Measurements from ENCODE around the gene PKD2L1. TPM values are rescaled to one million over a fixed set of nuclear protein-coding genes. Genes with fewer than 3 reads are reported as not detected.
"Not testable (repeated sequence)": the region's sequence is repeated elsewhere in the genome, so short reads cannot be mapped to it uniquely, and the experiment has no call there.

Gene PKD2L1
- total RNA-seq, 1 experiment from 2014 or later = not detected

- H3K36me3 ChIP-seq (replicated peaks; ENCODE audit: control insufficient read depth, insufficient read depth, low read length) = no peaks in the 10 kb centered on the region
- peaks cover 9% of the 10 kb centered on the region; the same call in 1 of the 2 replicates for H3K27me3 ChIP-seq (ENCODE audit: control insufficient read depth, insufficient read depth, low read length)
- DNase-seq = no peak
- no peak overlapping the region for H3K4me3 ChIP-seq (ENCODE audit: insufficient read depth, low read depth, low read length)
These were observed 3.1 kb upstream of the PKD2L1 start for GRCh38 chr10:100333106-100333505.

GRCh38 chr10:100328198-100328597 lies 1.8 kb downstream of the PKD2L1 start:
- Histone ChIP-seq H3K36me3 (replicated peaks; ENCODE audit: control insufficient read depth, insufficient read depth, low read length) (no peaks in the 10 kb centered on the region), H3K27me3 (ENCODE audit: control insufficient read depth, insufficient read depth, low read length) (peaks cover 11% of the 10 kb centered on the region; the same call in 1 of the 2 replicates), H3K4me3 (ENCODE audit: insufficient read depth, low read depth, low read length) (no peak overlapping the region)
- DNase-seq = no peak

GRCh38 chr10:100327718-100328009 lies 2.4 kb downstream of the PKD2L1 start:
- H3K36me3 ChIP-seq (replicated peaks; ENCODE audit: control insufficient read depth, insufficient read depth, low read length) = no peaks in the 10 kb centered on the region
- peaks cover 11% of the 10 kb centered on the region; the same call in 1 of the 2 replicates for H3K27me3 ChIP-seq (ENCODE audit: control insufficient read depth, insufficient read depth, low read length)
- DNase-seq = no peak
- H3K4me3 ChIP-seq (ENCODE audit: insufficient read depth, low read depth, low read length) = no peak overlapping the region

GRCh38 chr10:100327007-100327717 lies 2.9 kb downstream of the PKD2L1 start:
- no peaks in the 10 kb centered on the region for H3K36me3 ChIP-seq (replicated peaks; ENCODE audit: control insufficient read depth, insufficient read depth, low read length)
- no peak overlapping the region for H3K4me3 ChIP-seq (ENCODE audit: insufficient read depth, low read depth, low read length)
- DNase-seq = no peak
- peaks cover 11% of the 10 kb centered on the region; the same call in 1 of the 2 replicates for H3K27me3 ChIP-seq (ENCODE audit: control insufficient read depth, insufficient read depth, low read length)

- peak; percentile 76 for DNase-seq
- peaks cover 7% of the 10 kb centered on the region; the same call in 1 of the 2 replicates for H3K27me3 ChIP-seq (ENCODE audit: control insufficient read depth, insufficient read depth, low read length)
- H3K4me3 ChIP-seq (ENCODE audit: insufficient read depth, low read depth, low read length) = no peak overlapping the region
- H3K36me3 ChIP-seq (replicated peaks; ENCODE audit: control insufficient read depth, insufficient read depth, low read length) = no peaks in the 10 kb centered on the region
These were observed 4.9 kb downstream of the PKD2L1 start for GRCh38 chr10:100325158-100325557.

GRCh38 chr10:100319707-100320402 lies 10.2 kb downstream of the PKD2L1 start:
- DNase-seq = no peak
- H3K27me3 ChIP-seq (ENCODE audit: control insufficient read depth, insufficient read depth, low read length) = no peaks in the 10 kb centered on the region; the same call in 1 of the 2 replicates
- no peak overlapping the region for H3K4me3 ChIP-seq (ENCODE audit: insufficient read depth, low read depth, low read length)
- no peaks in the 10 kb centered on the region for H3K36me3 ChIP-seq (replicated peaks; ENCODE audit: control insufficient read depth, insufficient read depth, low read length)

- Histone ChIP-seq H3K27me3 (ENCODE audit: control insufficient read depth, insufficient read depth, low read length) (no peaks in the 10 kb centered on the region), H3K4me3 (ENCODE audit: insufficient read depth, low read depth, low read length) (no peak overlapping the region), H3K36me3 (replicated peaks; ENCODE audit: control insufficient read depth, insufficient read depth, low read length) (no peaks in the 10 kb centered on the region)
- DNase-seq = no peak
These were observed 11.8 kb downstream of the PKD2L1 start for GRCh38 chr10:100318207-100318606.

- Histone ChIP-seq H3K4me3 (ENCODE audit: insufficient read depth, low read depth, low read length) (no peak overlapping the region), H3K27me3 (ENCODE audit: control insufficient read depth, insufficient read depth, low read length) (no peaks in the 10 kb centered on the region; the same call in 1 of the 2 replicates), H3K36me3 (replicated peaks; ENCODE audit: control insufficient read depth, insufficient read depth, low read length) (no peaks in the 10 kb centered on the region)
- no peak for DNase-seq
These were observed 14.4 kb downstream of the PKD2L1 start for GRCh38 chr10:100315615-100316014.

- no peaks in the 10 kb centered on the region; the same call in 1 of the 2 replicates for H3K27me3 ChIP-seq (ENCODE audit: control insufficient read depth, insufficient read depth, low read length)
- DNase-seq = no peak
These were observed 18.7 kb downstream of the PKD2L1 start for GRCh38 chr10:100311298-100311697.

GRCh38 chr10:100307684-100308083 lies 22.3 kb downstream of the PKD2L1 start:
- no peak for DNase-seq
- H3K36me3 ChIP-seq (replicated peaks; ENCODE audit: control insufficient read depth, insufficient read depth, low read length) = no peaks in the 10 kb centered on the region
- no peaks in the 10 kb centered on the region; the same call in 1 of the 2 replicates for H3K27me3 ChIP-seq (ENCODE audit: control insufficient read depth, insufficient read depth, low read length)
- H3K4me3 ChIP-seq (ENCODE audit: insufficient read depth, low read depth, low read length) = no peak overlapping the region

More at GRCh38 chr10:100311298-100311697, 18.7 kb downstream of the PKD2L1 start:
- H3K4me3 ChIP-seq (ENCODE audit: insufficient read depth, low read depth, low read length) = no peak overlapping the region
- H3K36me3 ChIP-seq (replicated peaks; ENCODE audit: control insufficient read depth, insufficient read depth, low read length) = no peaks in the 10 kb centered on the region

GRCh38 chr10:100306861-100307260 lies 23.2 kb downstream of the PKD2L1 start:
- DNase-seq = no peak
- H3K27me3 ChIP-seq (ENCODE audit: control insufficient read depth, insufficient read depth, low read length) = no peaks in the 10 kb centered on the region; the same call in 1 of the 2 replicates
- H3K4me3 ChIP-seq (ENCODE audit: insufficient read depth, low read depth, low read length) = no peak overlapping the region
- H3K36me3 ChIP-seq (replicated peaks; ENCODE audit: control insufficient read depth, insufficient read depth, low read length) = no peaks in the 10 kb centered on the region

- Histone ChIP-seq H3K27me3 (ENCODE audit: control insufficient read depth, insufficient read depth, low read length) (no peaks in the 10 kb centered on the region; the same call in 1 of the 2 replicates), H3K36me3 (replicated peaks; ENCODE audit: control insufficient read depth, insufficient read depth, low read length) (no peaks in the 10 kb centered on the region), H3K4me3 (ENCODE audit: insufficient read depth, low read depth, low read length) (no peak overlapping the region)
- no peak for DNase-seq
These were observed 25.6 kb downstream of the PKD2L1 start for GRCh38 chr10:100304414-100304813.

- Histone ChIP-seq H3K4me3 (ENCODE audit: insufficient read depth, low read depth, low read length) (no peak overlapping the region), H3K36me3 (replicated peaks; ENCODE audit: control insufficient read depth, insufficient read depth, low read length) (no peaks in the 10 kb centered on the region)
- DNase-seq = peak; percentile 61
These were observed 26.2 kb downstream of the PKD2L1 start for GRCh38 chr10:100303724-100304319.

GRCh38 chr10:100301123-100301522 lies 28.9 kb downstream of the PKD2L1 start:
- not testable (repeated sequence) for DNase-seq; H3K4me3 ChIP-seq (ENCODE audit: insufficient read depth, low read depth, low read length); H3K27me3 ChIP-seq (ENCODE audit: control insufficient read depth, insufficient read depth, low read length); H3K36me3 ChIP-seq (replicated peaks; ENCODE audit: control insufficient read depth, insufficient read depth, low read length)

More at GRCh38 chr10:100303724-100304319, 26.2 kb downstream of the PKD2L1 start:
- no peaks in the 10 kb centered on the region; the same call in 1 of the 2 replicates for H3K27me3 ChIP-seq (ENCODE audit: control insufficient read depth, insufficient read depth, low read length)

GRCh38 chr10:100297242-100297641 lies 32.8 kb downstream of the PKD2L1 start:
- DNase-seq = no peak
- no peaks in the 10 kb centered on the region; the same call in 1 of the 2 replicates for H3K27me3 ChIP-seq (ENCODE audit: control insufficient read depth, insufficient read depth, low read length)
- no peak overlapping the region for H3K4me3 ChIP-seq (ENCODE audit: insufficient read depth, low read depth, low read length)
- no peaks in the 10 kb centered on the region for H3K36me3 ChIP-seq (replicated peaks; ENCODE audit: control insufficient read depth, insufficient read depth, low read length)
